ENCODE results near the gene ABCG1. TPM values are rescaled to one million over a fixed set of nuclear protein-coding genes. Genes with fewer than 3 reads are reported as not detected.

Gene ABCG1
- total RNA-seq, 2 experiments from 2014 or later, result 16.7 to 17.3 TPM

DNA sequence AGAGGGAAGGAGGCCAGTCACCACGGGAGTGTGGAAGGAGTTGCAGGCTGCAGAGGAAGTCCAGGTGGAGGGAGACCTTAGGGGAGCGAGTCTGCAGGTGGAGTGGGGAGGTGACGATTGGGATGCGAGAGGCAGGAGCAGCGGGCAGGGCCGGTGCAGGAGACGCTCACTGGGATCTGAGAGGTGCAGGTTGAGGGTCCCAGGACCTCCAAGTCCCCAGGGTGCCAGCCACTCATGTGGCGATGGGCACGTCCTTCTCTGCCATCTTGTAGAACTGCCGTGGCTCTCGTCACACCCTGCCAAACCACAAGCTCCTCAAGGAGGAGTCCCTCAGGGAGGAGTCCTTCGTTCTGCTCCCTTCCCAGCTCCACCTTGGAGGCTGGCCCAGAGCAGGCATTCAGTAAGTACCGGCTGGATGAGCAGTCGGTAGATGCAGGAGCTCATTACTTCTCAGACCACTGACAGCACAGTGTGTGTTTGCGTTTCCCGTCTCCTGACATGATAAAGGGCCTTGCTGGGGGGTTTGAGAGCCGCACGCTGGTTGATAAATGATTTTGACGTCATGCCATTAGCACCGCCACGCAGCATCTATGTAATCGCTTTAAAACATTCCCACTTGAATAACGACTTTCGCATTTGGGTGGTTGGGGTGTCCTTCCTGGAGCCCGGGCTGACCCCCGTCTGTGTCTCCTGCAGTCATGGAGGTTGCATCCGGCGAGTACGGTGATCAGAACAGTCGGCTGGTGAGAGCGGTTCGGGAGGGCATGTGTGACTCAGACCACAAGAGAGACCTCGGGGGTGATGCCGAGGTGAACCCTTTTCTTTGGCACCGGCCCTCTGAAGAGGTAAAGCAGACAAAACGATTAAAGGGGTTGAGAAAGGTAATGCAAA, 68.5 kb downstream of the ABCG1 start:
- TF ChIP-seq, protein P1, sequence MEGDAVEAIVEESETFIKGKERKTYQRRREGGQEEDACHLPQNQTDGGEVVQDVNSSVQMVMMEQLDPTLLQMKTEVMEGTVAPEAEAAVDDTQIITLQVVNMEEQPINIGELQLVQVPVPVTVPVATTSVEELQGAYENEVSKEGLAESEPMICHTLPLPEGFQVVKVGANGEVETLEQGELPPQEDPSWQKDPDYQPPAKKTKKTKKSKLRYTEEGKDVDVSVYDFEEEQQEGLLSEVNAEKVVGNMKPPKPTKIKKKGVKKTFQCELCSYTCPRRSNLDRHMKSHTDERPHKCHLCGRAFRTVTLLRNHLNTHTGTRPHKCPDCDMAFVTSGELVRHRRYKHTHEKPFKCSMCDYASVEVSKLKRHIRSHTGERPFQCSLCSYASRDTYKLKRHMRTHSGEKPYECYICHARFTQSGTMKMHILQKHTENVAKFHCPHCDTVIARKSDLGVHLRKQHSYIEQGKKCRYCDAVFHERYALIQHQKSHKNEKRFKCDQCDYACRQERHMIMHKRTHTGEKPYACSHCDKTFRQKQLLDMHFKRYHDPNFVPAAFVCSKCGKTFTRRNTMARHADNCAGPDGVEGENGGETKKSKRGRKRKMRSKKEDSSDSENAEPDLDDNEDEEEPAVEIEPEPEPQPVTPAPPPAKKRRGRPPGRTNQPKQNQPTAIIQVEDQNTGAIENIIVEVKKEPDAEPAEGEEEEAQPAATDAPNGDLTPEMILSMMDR (conservative IDR thresholded peaks at IDR 0.05; ENCODE audit: low read length), result no peak
- no peak for TF ChIP-seq EZH2phosphoT487 (IDR thresholded peaks at IDR 0.05; ENCODE audit: borderline replicate concordance, low read depth, low read length)
- H3K27ac ChIP-seq (ENCODE audit: low read depth, low read length, poor library complexity, severe bottlenecking), result no peak overlapping the region
- DNase-seq (ENCODE audit: low spot score), result no peak
- H2AFZ ChIP-seq (ENCODE audit: low read length), result no peak overlapping the region
- peaks cover 65% of the 10 kb centered on the region for H3K36me3 ChIP-seq (ENCODE audit: insufficient read depth, low read length)
- no TSS peak for BruUV-seq (replicated peaks)
- no peak overlapping the region for H3K4me2 ChIP-seq (ENCODE audit: low read length)
- H3K79me2 ChIP-seq (ENCODE audit: insufficient read depth, low read depth, low read length), result no peaks in the 10 kb centered on the region
- H3K9me2 ChIP-seq (ENCODE audit: insufficient read depth, low read length), result no peaks in the 10 kb centered on the region
- peaks cover 19% of the 10 kb centered on the region for H3K4me1 ChIP-seq (ENCODE audit: insufficient read depth, low read length, poor library complexity, severe bottlenecking)
- ChIA-PET CTCF (ENCODE audit: unreplicated experiment) (no interaction called here), POLR2A (no interaction called here)
- H3K4me3 ChIP-seq (ENCODE audit: low read depth, low read length, poor library complexity, severe bottlenecking), result no peak overlapping the region
- intact Hi-C loops (cut with micrococcal nuclease; ENCODE audit: unreplicated experiment), result no loop called here
- no peaks in the 10 kb centered on the region for H4K20me1 ChIP-seq (ENCODE audit: insufficient read depth, low read length)
- H3K9me3 ChIP-seq (ENCODE audit: low read length), result no peaks in the 10 kb centered on the region

DNA sequence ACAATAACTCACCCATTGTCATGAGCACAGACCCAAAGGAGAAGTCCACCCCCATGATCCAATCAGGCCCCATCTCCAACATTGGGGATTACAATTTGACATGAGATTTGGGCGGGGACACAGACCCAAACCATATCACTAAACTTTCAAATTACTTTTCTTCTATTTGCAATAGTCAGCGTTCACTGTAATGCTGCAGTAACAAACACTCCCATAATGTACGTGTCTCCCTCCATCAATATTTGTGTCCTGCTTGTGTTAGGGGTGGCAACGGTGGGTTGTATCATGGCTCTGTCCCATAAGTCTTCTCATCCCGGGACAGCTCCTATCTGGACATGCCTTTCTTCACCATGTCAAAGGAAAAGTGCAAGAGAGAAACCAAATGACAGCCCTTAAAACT, 70.0 kb downstream of the ABCG1 start:
- no peaks in the 10 kb centered on the region for H3K9me2 ChIP-seq (ENCODE audit: insufficient read depth, low read length)
- intact Hi-C loops (cut with micrococcal nuclease; ENCODE audit: unreplicated experiment), result no loop called here
- BruUV-seq (replicated peaks), result no TSS peak
- H2AFZ ChIP-seq (ENCODE audit: low read length), result no peak overlapping the region
- no peak for DNase-seq (ENCODE audit: low spot score)
- peaks cover 7% of the 10 kb centered on the region; the same call in 1 of the 2 replicates for H3K9me3 ChIP-seq (ENCODE audit: low read length)
- no peak overlapping the region for H3K4me2 ChIP-seq (ENCODE audit: low read length)
- ChIA-PET CTCF (ENCODE audit: unreplicated experiment) (no interaction called here), POLR2A (no interaction called here)
- H3K4me3 ChIP-seq (ENCODE audit: low read depth, low read length, poor library complexity, severe bottlenecking), result no peak overlapping the region
- no peaks in the 10 kb centered on the region for H4K20me1 ChIP-seq (ENCODE audit: insufficient read depth, low read length)
- TF ChIP-seq, protein P1 (conservative IDR thresholded peaks at IDR 0.05; ENCODE audit: low read length), result no peak
- TF ChIP-seq EZH2phosphoT487 (IDR thresholded peaks at IDR 0.05; ENCODE audit: borderline replicate concordance, low read depth, low read length), result no peak
- peaks cover 80% of the 10 kb centered on the region for H3K36me3 ChIP-seq (ENCODE audit: insufficient read depth, low read length)
- H3K4me1 ChIP-seq (ENCODE audit: insufficient read depth, low read length, poor library complexity, severe bottlenecking), result peaks cover 19% of the 10 kb centered on the region
- no peaks in the 10 kb centered on the region for H3K79me2 ChIP-seq (ENCODE audit: insufficient read depth, low read depth, low read length)
- H3K27ac ChIP-seq (ENCODE audit: low read depth, low read length, poor library complexity, severe bottlenecking), result no peak overlapping the region

DNA sequence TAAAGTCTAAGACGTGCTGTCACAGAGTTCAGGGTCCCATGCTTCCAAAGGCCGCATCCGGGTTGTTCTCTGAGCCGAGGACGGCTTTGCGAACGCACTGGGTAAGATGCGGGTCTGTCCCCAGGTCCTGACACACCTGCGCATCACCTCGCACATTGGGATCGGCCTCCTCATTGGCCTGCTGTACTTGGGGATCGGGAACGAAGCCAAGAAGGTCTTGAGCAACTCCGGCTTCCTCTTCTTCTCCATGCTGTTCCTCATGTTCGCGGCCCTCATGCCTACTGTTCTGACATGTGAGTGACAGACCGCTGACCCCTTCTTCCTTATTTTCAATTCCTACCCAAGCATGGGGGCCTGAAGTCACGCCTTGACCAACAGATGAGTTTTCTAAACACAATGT, 71.0 kb downstream of the ABCG1 start:
- intact Hi-C loops (cut with micrococcal nuclease; ENCODE audit: unreplicated experiment), result no loop called here
- no peaks in the 10 kb centered on the region for H3K9me2 ChIP-seq (ENCODE audit: insufficient read depth, low read length)
- peaks cover 76% of the 10 kb centered on the region for H3K36me3 ChIP-seq (ENCODE audit: insufficient read depth, low read length)
- peaks cover 19% of the 10 kb centered on the region for H3K4me1 ChIP-seq (ENCODE audit: insufficient read depth, low read length, poor library complexity, severe bottlenecking)
- no peak overlapping the region for H3K27ac ChIP-seq (ENCODE audit: low read depth, low read length, poor library complexity, severe bottlenecking)
- no peaks in the 10 kb centered on the region for H4K20me1 ChIP-seq (ENCODE audit: insufficient read depth, low read length)
- H3K4me2 ChIP-seq (ENCODE audit: low read length), result no peak overlapping the region
- no peaks in the 10 kb centered on the region for H3K79me2 ChIP-seq (ENCODE audit: insufficient read depth, low read depth, low read length)
- no peak overlapping the region for H3K4me3 ChIP-seq (ENCODE audit: low read depth, low read length, poor library complexity, severe bottlenecking)
- no TSS peak for BruUV-seq (replicated peaks)
- no peak for TF ChIP-seq EZH2phosphoT487 (IDR thresholded peaks at IDR 0.05; ENCODE audit: borderline replicate concordance, low read depth, low read length)
- TF ChIP-seq, protein P1 (conservative IDR thresholded peaks at IDR 0.05; ENCODE audit: low read length), result no peak
- CTCF ChIA-PET (ENCODE audit: unreplicated experiment), result no interaction called here
- H2AFZ ChIP-seq (ENCODE audit: low read length), result no peak overlapping the region
- no peak for DNase-seq (ENCODE audit: low spot score)
- peaks cover 7% of the 10 kb centered on the region; the same call in 1 of the 2 replicates for H3K9me3 ChIP-seq (ENCODE audit: low read length)
- POLR2A ChIA-PET, result interaction anchor here (1.6 kb wide), 1 partner anchor 10 kb away, joined by 3 read pairs; no protein-coding TSS in a partner anchor
